GM19468 (cell line): Measurements from ENCODE around the gene GADD45A.

ENCODE experiments used
- ATAC-seq: cut with Tn5 transposase; IDR thresholded peaks from one replicate; pipeline ENCODE4 v1.9.1; 2021; ENCODE audit warnings: mild to moderate bottlenecking, moderate library complexity, moderate number of reproducible peaks; ENCODE audit not compliant: unreplicated experiment; ENCODE audit errors: extremely low read depth

The GADD45A gene

GRCh38 chr1:67737875-67738274 is 52.9 kb downstream of the GADD45A start:
- no peak for ATAC-seq
